Measurements from ENCODE around the gene CDH24.

CDH24 gene

GRCh38 chr14:23090254-23090636 is 32.9 kb upstream of the CDH24 start:
- no peak for DNase-seq

GRCh38 chr14:23089498-23090253 is 32.4 kb upstream of the CDH24 start:
- no peak for DNase-seq

- DNase-seq = no peak
These were observed 29.2 kb upstream of the CDH24 start for GRCh38 chr14:23086565-23086964.

- DNase-seq = no peak
These were observed 28.1 kb upstream of the CDH24 start for GRCh38 chr14:23085458-23085857.

- no peak for DNase-seq
These were observed 23.2 kb upstream of the CDH24 start for GRCh38 chr14:23080474-23080873.

GRCh38 chr14:23079716-23080115 is 22.4 kb upstream of the CDH24 start:
- no peak for DNase-seq

- no peak for DNase-seq
These were observed 21.4 kb upstream of the CDH24 start for GRCh38 chr14:23078692-23079116.

- no peak for DNase-seq
These were observed 20.6 kb upstream of the CDH24 start for GRCh38 chr14:23077962-23078361.

- DNase-seq = no peak
These were observed 19.6 kb upstream of the CDH24 start for GRCh38 chr14:23076785-23077408.

GRCh38 chr14:23074906-23075305 is 17.6 kb upstream of the CDH24 start:
- no peak for DNase-seq

GRCh38 chr14:23071921-23072539 is 14.7 kb upstream of the CDH24 start:
- DNase-seq = peak; percentile 23

GRCh38 chr14:23071244-23071920 is 14.1 kb upstream of the CDH24 start:
- DNase-seq = peak; percentile 82

- DNase-seq = peak; percentile 22
These were observed 13.2 kb upstream of the CDH24 start for GRCh38 chr14:23070262-23071129.

GRCh38 chr14:23069413-23069806 is 12.1 kb upstream of the CDH24 start:
- DNase-seq = peak; percentile 25

- DNase-seq = peak; percentile 79
These were observed 11.6 kb upstream of the CDH24 start for GRCh38 chr14:23068789-23069412.

- DNase-seq = peak; percentile 26
These were observed 10.8 kb upstream of the CDH24 start for GRCh38 chr14:23067847-23068788.

GRCh38 chr14:23066855-23067744 is 9.8 kb upstream of the CDH24 start:
- no peak for DNase-seq

GRCh38 chr14:23066368-23066767 is 9.0 kb upstream of the CDH24 start:
- DNase-seq = no peak

GRCh38 chr14:23063601-23064000 is 6.3 kb upstream of the CDH24 start:
- no peak for DNase-seq

GRCh38 chr14:23062002-23062401 is 4.7 kb upstream of the CDH24 start:
- no peak for DNase-seq

Data from stimulated activated CD8-positive, alpha-beta memory T cell treated with anti-CD3 and anti-CD28 coated beads, Interleukin-4, amount 100 ng/mL, for 48 hours (primary cell).